H1 (cell line): ENCODE data around the gene SNF8. TPM values are rescaled to one million over a fixed set of nuclear protein-coding genes. Genes with fewer than 3 reads are reported as not detected.

Experiments used
- CTCF ChIA-PET: fragments of 300-600 bp; sonication (Branson Sonifier 250); formaldehyde crosslinking; loops from one replicate; lab custom pipeline; 2021; ENCODE audit not compliant: partially characterized antibody; lab: Charles Lee
- POLR2A ChIA-PET: fragments of 300-600 bp; sonication (Branson Sonifier 250); formaldehyde crosslinking; loops from one replicate; lab custom pipeline; 2021; ENCODE audit warnings: inconsistent platforms; ENCODE audit not compliant: partially characterized antibody; lab: Charles Lee
- DNase-seq, 2 experiments: peaks; one replicate each; pipeline versions ENCODE4 v3.0.0 to v3.0.0-alpha.2; 2010 to 2022; ENCODE audit warnings: low spot score in 2 of 2, low read depth in 1 of 2, mixed read lengths in 1 of 2
- FAIRE-seq: peaks from 2 replicates; lab custom pipeline; 2011; peaks lifted over from hg19 to GRCh38; lab: Jason Lieb, UNC
- H2AFZ ChIP-seq: 2 replicates; pipeline ENCODE4 v1.8.1; 2012; ENCODE audit warnings: low read length, inconsistent platforms
- H2AK5ac ChIP-seq: 2 replicates; pipeline ENCODE4 v1.6.1; 2013; ENCODE audit warnings: low read depth, low read length
- H2BK120ac ChIP-seq: replicated peaks from 2 replicates; pipeline ENCODE3; 2013; ENCODE audit warnings: low read depth, low read length, inconsistent platforms
- H2BK12ac ChIP-seq: 2 replicates; pipeline ENCODE4 v1.6.1; 2013; ENCODE audit warnings: low read depth, low read length
- H2BK15ac ChIP-seq: 2 replicates; pipeline ENCODE4 v1.6.1; 2013; ENCODE audit warnings: low read length
- H2BK20ac ChIP-seq: 2 replicates; pipeline ENCODE4 v1.6.1; 2013; ENCODE audit warnings: low read length
- H2BK5ac ChIP-seq: 2 replicates; pipeline ENCODE4 v1.6.1; 2013; ENCODE audit warnings: low read depth, low read length
- H3K14ac ChIP-seq: 2 replicates; pipeline ENCODE4 v1.6.1; 2013; ENCODE audit warnings: inconsistent platforms; ENCODE audit not compliant: insufficient read length
- H3K18ac ChIP-seq: 2 replicates; pipeline ENCODE4 v1.6.1; 2013; ENCODE audit warnings: low read length; ENCODE audit errors: extremely low read depth
- H3K23ac ChIP-seq: 2 replicates; pipeline ENCODE4 v1.6.1; 2013; ENCODE audit warnings: inconsistent platforms; ENCODE audit not compliant: insufficient read length
- H3K23me2 ChIP-seq: 2 replicates; pipeline ENCODE4 v1.6.1; 2013; ENCODE audit warnings: low read depth, low read length
- H3K27ac ChIP-seq: 2 replicates; pipeline ENCODE4 v1.6.1; 2011; ENCODE audit warnings: low read depth, low read length, inconsistent platforms
- H3K27me3 ChIP-seq, 4 experiments: replicated peaks in 1 of 4; 1 replicate in 1 of 4; 2 replicates in 3 of 4; pipeline versions ENCODE4 v1.6.1 to v1.8.1; 2011 to 2013; ENCODE audit warnings: low read length in 3 of 4, mild to moderate bottlenecking in 3 of 4, inconsistent platforms in 2 of 4, mixed read lengths in 2 of 4, moderate library complexity in 1 of 4; ENCODE audit not compliant: control insufficient read depth in 3 of 4, insufficient read depth in 3 of 4; ENCODE audit errors: extremely low read depth in 1 of 4
- H3K36me3 ChIP-seq, 4 experiments: 2 replicates each; pipeline versions ENCODE4 v1.6.1 to v1.8.1; 2011 to 2013; ENCODE audit warnings: mild to moderate bottlenecking in 4 of 4, low read length in 3 of 4, moderate library complexity in 2 of 4, control low read depth in 1 of 4, inconsistent platforms in 1 of 4; ENCODE audit not compliant: insufficient read depth in 4 of 4, control insufficient read depth in 2 of 4
- H3K4ac ChIP-seq: replicated peaks from 2 replicates; pipeline ENCODE3; 2013; ENCODE audit warnings: low read length, low read depth, mixed read lengths, inconsistent platforms; ENCODE audit not compliant: insufficient read length
- H3K4me1 ChIP-seq, 4 experiments: replicated peaks in 1 of 4; 1 replicate in 1 of 4; 2 replicates in 3 of 4; pipeline versions ENCODE4 v1.6.1 to v1.8.1; 2011 to 2013; ENCODE audit warnings: low read length in 3 of 4, inconsistent platforms in 2 of 4, mixed read lengths in 1 of 4; ENCODE audit not compliant: insufficient read depth in 4 of 4, control insufficient read depth in 3 of 4
- H3K4me2 ChIP-seq, 2 experiments: 2 replicates each; pipeline versions ENCODE4 v1.6.1 to v1.8.1; 2011 to 2013; ENCODE audit warnings: low read depth in 2 of 2, low read length in 2 of 2, control low read depth in 1 of 2, inconsistent platforms in 1 of 2, mild to moderate bottlenecking in 1 of 2; ENCODE audit not compliant: insufficient read depth in 1 of 2
- H3K4me3 ChIP-seq, 4 experiments: fragments of 200-600, 300-600 bp in 1 of 4; sonication (generic), shearing (Covaris generic), sonication (Bioruptor Twin) in 1 of 4; 2 replicates each; pipeline versions ENCODE4 v1.5.1 to v1.8.1; 2011 to 2016; ENCODE audit warnings: low read length in 4 of 4, low read depth in 3 of 4, control low read depth in 2 of 4, inconsistent platforms in 2 of 4, mild to moderate bottlenecking in 2 of 4, mixed read lengths in 1 of 4, moderate library complexity in 1 of 4; ENCODE audit not compliant: insufficient read depth in 2 of 4; ENCODE audit errors: extremely low read depth in 1 of 4
- H3K56ac ChIP-seq: replicated peaks from 2 replicates; pipeline ENCODE3; 2013; ENCODE audit warnings: low read depth, mild to moderate bottlenecking, mixed read lengths, low read length, inconsistent platforms; ENCODE audit not compliant: insufficient read length
- H3K79me1 ChIP-seq: 2 replicates; pipeline ENCODE4 v1.6.1; 2013; ENCODE audit warnings: low read depth, low read length, control low read depth
- H3K79me2 ChIP-seq, 2 experiments: 2 replicates each; pipeline versions ENCODE4 v1.6.1 to v1.8.1; 2012 to 2013; ENCODE audit warnings: low read length in 2 of 2, mild to moderate bottlenecking in 2 of 2, inconsistent platforms in 1 of 2; ENCODE audit not compliant: insufficient read depth in 2 of 2, control insufficient read depth in 1 of 2
- H3K9ac ChIP-seq, 4 experiments: replicated peaks in 1 of 4; 1 replicate in 1 of 4; 2 replicates in 3 of 4; pipeline versions ENCODE4 v1.6.1 to v1.8.1; 2011 to 2013; ENCODE audit warnings: low read depth in 3 of 4, low read length in 3 of 4, control low read depth in 2 of 4, mild to moderate bottlenecking in 2 of 4, moderate library complexity in 2 of 4, inconsistent platforms in 1 of 4; ENCODE audit errors: extremely low read depth in 1 of 4
- H3K9me3 ChIP-seq, 2 experiments: 2 replicates each; pipeline versions ENCODE4 v1.6.1 to v1.8.1; 2012 to 2013; ENCODE audit warnings: mild to moderate bottlenecking in 2 of 2, moderate library complexity in 2 of 2, control low read depth in 1 of 2, inconsistent platforms in 1 of 2, low read depth in 1 of 2, low read length in 1 of 2, mixed read lengths in 1 of 2; ENCODE audit not compliant: insufficient read depth in 2 of 2
- H4K20me1 ChIP-seq, 2 experiments: replicated peaks in 1 of 2; 2 replicates each; pipeline versions ENCODE3 to v1.8.1; 2011 to 2013; ENCODE audit warnings: inconsistent platforms in 2 of 2, low read length in 2 of 2, mild to moderate bottlenecking in 1 of 2; ENCODE audit not compliant: insufficient read depth in 2 of 2, control insufficient read depth in 1 of 2
- H4K5ac ChIP-seq: 2 replicates; pipeline ENCODE4 v1.6.1; 2013; ENCODE audit warnings: low read length, low read depth, mixed read lengths, inconsistent platforms; ENCODE audit not compliant: insufficient read length
- H4K8ac ChIP-seq: 2 replicates; pipeline ENCODE4 v1.8.0; 2013; ENCODE audit warnings: mild to moderate bottlenecking, moderate library complexity, low read length, inconsistent platforms; ENCODE audit not compliant: insufficient read depth; ENCODE audit errors: extremely low read depth
- H4K91ac ChIP-seq: replicated peaks from 2 replicates; pipeline ENCODE3; 2013; ENCODE audit warnings: low read length, mixed read lengths, inconsistent platforms; ENCODE audit not compliant: insufficient read length
- CEBPB ChIP-seq: IDR thresholded peaks from 2 replicates; pipeline ENCODE4 v1.6.1; 2012; ENCODE audit warnings: low read depth, low read length
- CTCF ChIP-seq, 3 experiments: IDR thresholded peaks; 1 replicate in 2 of 3; 2 replicates in 1 of 3; pipeline versions ENCODE4 v1.5.1 to v1.6.1; 2011; ENCODE audit warnings: low read length in 3 of 3, mild to moderate bottlenecking in 3 of 3, inconsistent platforms in 2 of 3, low read depth in 1 of 3, moderate library complexity in 1 of 3; ENCODE audit not compliant: insufficient read depth in 1 of 3; ENCODE audit errors: control extremely low read depth in 1 of 3
- FOSL1 ChIP-seq: IDR thresholded peaks from 2 replicates; pipeline ENCODE4 v1.6.1; 2011; ENCODE audit warnings: mild to moderate bottlenecking, low read depth, low read length, moderate library complexity; ENCODE audit not compliant: insufficient read depth
- KDM1A ChIP-seq: fragments of 200-600, 300-600 bp; sonication (generic); IDR thresholded peaks from 2 replicates; pipeline ENCODE4 v1.7.1; 2016; ENCODE audit warnings: mild to moderate bottlenecking, low read length, borderline replicate concordance
- MAFK ChIP-seq: IDR thresholded peaks from 2 replicates; pipeline ENCODE4 v1.6.1; 2012; ENCODE audit warnings: low read depth, mild to moderate bottlenecking, improper control_type of control experiment, low read length
- NANOG ChIP-seq: IDR thresholded peaks from 2 replicates; pipeline ENCODE4 v1.6.1; 2011; ENCODE audit warnings: low read length, low read depth, mild to moderate bottlenecking, inconsistent platforms; ENCODE audit not compliant: insufficient read depth, poor library complexity, severe bottlenecking
- SUZ12 ChIP-seq: fragments of 200-600 bp; sonication (generic); IDR thresholded peaks from 2 replicates; pipeline ENCODE4 v1.6.1; 2012; ENCODE audit warnings: mild to moderate bottlenecking, inconsistent platforms, low read length, moderate library complexity, mixed read lengths
- TBP ChIP-seq: IDR thresholded peaks from 2 replicates; pipeline ENCODE4 v1.6.1; 2011; ENCODE audit warnings: low read depth, low read length, improper control_type of control experiment
- YY1 ChIP-seq: IDR thresholded peaks from 2 replicates; pipeline ENCODE4 v1.6.1; 2011; ENCODE audit warnings: low read depth, mild to moderate bottlenecking, low read length
- WGBS, 2 experiments: shearing (Covaris generic) in 1 of 2; methylation state at CpG; one replicate each; pipeline versions ENCODE4 v1.1.6 to v1.1.7; 2013 to 2015; ENCODE audit warnings: low lambda C conversion rate in 2 of 2, mixed read lengths in 2 of 2, inconsistent platforms in 1 of 2, low coverage in 1 of 2, missing lambda C conversion rate in 1 of 2; ENCODE audit not compliant: insufficient replicate concordance in 2 of 2, insufficient coverage in 1 of 2, insufficient read length in 1 of 2; ENCODE audit errors: extremely low coverage in 1 of 2, missing lambda C conversion rate in 1 of 2; 5-methylcytosine and 5-hydroxymethylcytosine counted together
- polyA plus RNA-seq, 7 experiments: library from polyadenylated mRNA; depleted of rRNA in 3 of 7; stranded (reverse) in 5 of 7; unstranded in 2 of 7; fragments of >200 nt in 5 of 7; fragments of 200-250 nt in 2 of 7; gene quantifications; 1 replicate in 5 of 7; 2 replicates in 1 of 7; 4 replicates in 1 of 7; pipeline versions ENCODE4 v1.2.1 to v1.2.3, GENCODE V29; 2011 to 2013; ENCODE audit warnings: missing spikeins in 2 of 7, mixed read lengths in 2 of 7
- total RNA-seq: library from RNA; stranded (reverse); fragmentation: NEBNext Ultra II Directional; extraction: Animal tissue kit (Norgen Biotek cat#: 25700); gene quantifications from 2 replicates; pipeline ENCODE4 v1.2.1, GENCODE V29; 2021

Gene SNF8
- total and polyA plus RNA-seq, 2 of the 8 experiments (the other 6 are each of a cell fraction or from before 2014, with no cell fraction given): 132 to 133 TPM

DNA sequence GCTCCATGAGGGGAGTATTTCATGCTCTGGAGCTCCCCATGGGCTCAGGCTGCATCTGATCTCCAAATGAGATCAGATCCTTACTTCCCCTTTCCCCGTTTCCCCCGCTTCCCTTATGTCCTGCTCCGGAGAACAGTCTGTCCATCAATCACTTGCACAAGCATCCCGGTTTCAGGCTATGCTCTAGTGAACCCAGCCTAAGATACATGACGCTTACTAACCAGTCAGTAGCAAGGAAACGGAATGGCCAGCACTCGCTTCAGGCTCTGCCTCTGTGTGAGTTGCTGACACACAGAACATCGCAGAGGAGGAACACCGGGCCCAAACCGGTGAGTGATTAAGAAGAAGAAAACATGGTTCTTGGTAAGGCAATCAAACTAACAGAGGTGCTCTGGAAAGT, 61.5 kb downstream of the SNF8 start:
- Histone ChIP-seq H3K14ac (no peak overlapping the region), H4K8ac (no peak overlapping the region), H3K4me1 (no peaks in the 10 kb centered on the region), H3K18ac (no peak overlapping the region), H3K36me3 (no peaks in the 10 kb centered on the region), H3K9ac (no peak overlapping the region), H2BK20ac (no peak overlapping the region), H3K79me2 (no peaks in the 10 kb centered on the region), H3K27me3 (no peaks in the 10 kb centered on the region; a peak in 1 of 7 replicates), H2BK5ac (no peak overlapping the region), H2BK15ac (no peak overlapping the region; the same call in 1 of the 2 replicates), H4K5ac (no peak overlapping the region), H4K20me1 (no peaks in the 10 kb centered on the region), H4K91ac (no peak overlapping the region), H3K4ac (no peak overlapping the region), H2AK5ac (no peak overlapping the region), H3K4me3 (no peak overlapping the region), H2AFZ (no peak overlapping the region), H3K56ac (no peak overlapping the region), H3K79me1 (no peaks in the 10 kb centered on the region), H2BK12ac (no peak overlapping the region), H2BK120ac (no peak overlapping the region), H3K9me3 (no peaks in the 10 kb centered on the region), H3K23me2 (no peaks in the 10 kb centered on the region), H3K4me2 (no peak overlapping the region), H3K23ac (no peak overlapping the region), H3K27ac (no peak overlapping the region)
- CTCF ChIA-PET: interaction anchor here (0.6 to 63.3 kb wide), 10 partner anchors 51 to 211 kb away, joined by 3 to 2590 read pairs (median 6); partner anchors contain the start of genes CALCOCO2 and TTLL6
- DNase-seq (no peak), FAIRE-seq (no peak)
- POLR2A ChIA-PET: interaction anchor here (0.8 to 1.6 kb wide), 2 partner anchors 65 to 67 kb away, joined by 3 to 6 read pairs; partner anchors contain the start of gene TTLL6
- WGBS, 2 experiments: 88% methylated on average over 10 of the region's 10 CpGs; no CpG with 5 or more reads in 1 of the 2 experiments
- TF ChIP-seq CTCF (IDR thresholded peaks at IDR 0.05; ENCODE audit: control extremely low read depth in 1 of 3, insufficient read depth in 1 of 3, low read depth in 1 of 3, low read length in 3 of 3) (no peak), FOSL1 (no peak), NANOG (no peak), MAFK (no peak), TBP (no peak), KDM1A (no peak), YY1 (no peak), CEBPB (no peak), SUZ12 (no peak)
